ENCODE results near the gene ZBBX. TPM values are rescaled to one million over a fixed set of nuclear protein-coding genes. Genes with fewer than 3 reads are reported as not detected.

ZBBX gene
- total RNA-seq, 8 experiments from 2014 or later: 0.10 to 32.7 (median 3.5) TPM

DNA sequence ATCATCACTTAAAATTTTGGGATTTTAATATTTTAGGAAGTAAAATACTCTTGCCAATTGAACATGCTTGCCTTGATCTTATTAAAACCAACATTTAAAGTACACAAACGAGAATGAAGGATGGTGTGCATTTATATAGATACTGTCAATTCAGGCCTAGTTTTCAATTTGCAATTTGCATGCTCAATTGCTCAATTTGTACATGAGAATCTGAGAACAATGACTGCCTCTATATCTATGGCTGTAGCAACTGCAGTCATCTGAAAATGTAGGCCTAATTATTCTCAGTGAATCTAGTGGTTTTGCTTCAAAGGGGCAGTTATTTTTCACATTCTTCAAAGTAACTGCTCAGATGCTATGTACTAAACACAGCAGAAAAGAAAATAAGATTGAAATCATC, 18.8 kb downstream of the ZBBX start:
- peaks cover 0 to 4% of the 10 kb centered on the region in 2 donors for H3K4me1 ChIP-seq (replicated peaks in 1 of 2)
- H3K27ac ChIP-seq: no peak overlapping the region
- peak in 1 of 8 experiments; percentile 17 for ATAC-seq (replicated peaks in 6 of 8)
- WGBS, 10 experiments: 0 to 88% (median 69%) methylated on average over 1 of the region's 1 CpG; no CpG with 5 or more reads in 2 of the 10 experiments
- no peak overlapping the region for H3K4me3 ChIP-seq
- in situ Hi-C loops (cut with MboI; ENCODE audit: low pct_unique_long_range_greater_than_20kb in 2 of 9, low sequenced_read_pairs in 9 of 9, unreplicated experiment in 9 of 9): loop anchor here in 1 of 9 experiments (25.0 kb wide), 1 partner anchor 1349 kb away; no protein-coding TSS in a partner anchor

DNA sequence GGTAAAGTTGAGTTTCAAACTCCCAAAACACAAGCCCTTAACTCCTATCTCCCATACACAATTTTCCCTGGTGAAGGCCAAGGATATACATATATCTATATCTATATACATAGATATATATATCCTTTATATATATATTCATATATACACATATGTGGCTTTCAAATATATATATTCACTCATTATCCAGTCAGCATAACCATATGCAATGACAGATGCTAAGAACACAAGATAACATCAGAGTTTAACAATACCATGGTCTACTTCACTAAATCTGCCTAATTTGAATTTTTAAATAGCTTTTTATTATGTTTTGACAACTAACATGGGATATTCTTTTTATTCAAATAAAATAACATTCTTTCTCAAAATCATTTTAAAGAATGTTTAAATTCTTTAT, 24.7 kb downstream of the ZBBX start:
- no peaks in the 10 kb centered on the region for H3K4me1 ChIP-seq (replicated peaks in 1 of 2)
- H3K27ac ChIP-seq: no peak overlapping the region
- H3K4me3 ChIP-seq: no peak overlapping the region
- in situ Hi-C loops (cut with MboI; ENCODE audit: low pct_unique_long_range_greater_than_20kb in 2 of 9, low sequenced_read_pairs in 9 of 9, unreplicated experiment in 9 of 9): loop anchor here in 1 of 9 experiments (25.0 kb wide), 1 partner anchor 1343 kb away; no protein-coding TSS in a partner anchor
- no peak for ATAC-seq (replicated peaks in 6 of 8)

DNA sequence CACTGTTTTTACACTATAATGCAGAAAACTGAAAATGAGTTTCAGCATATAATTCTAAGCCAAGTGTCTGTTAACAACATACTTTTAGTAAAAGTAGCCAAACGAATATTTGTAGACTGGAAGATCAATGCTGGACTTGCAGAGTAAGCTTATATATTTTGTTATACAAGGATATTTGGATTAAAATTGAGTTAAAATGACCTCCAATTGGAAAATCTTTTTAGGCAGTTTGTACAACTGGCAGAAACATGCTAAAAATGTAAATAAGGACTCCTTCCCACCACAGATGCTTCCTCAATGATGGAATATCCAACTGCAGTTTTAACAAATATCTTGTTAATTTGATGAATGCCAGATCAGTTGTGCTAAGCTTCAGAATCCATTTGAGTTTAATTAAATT, 25.3 kb downstream of the ZBBX start:
- H3K27ac ChIP-seq: no peak overlapping the region
- 0 to 93% (median 58%) methylated on average over 1 of the region's 1 CpG for WGBS, 10 experiments
- H3K4me1 ChIP-seq (replicated peaks in 1 of 2): no peaks in the 10 kb centered on the region
- no peak for ATAC-seq (replicated peaks in 6 of 8)
- in situ Hi-C loops (cut with MboI; ENCODE audit: low pct_unique_long_range_greater_than_20kb in 2 of 9, low sequenced_read_pairs in 9 of 9, unreplicated experiment in 9 of 9): loop anchor here in 1 of 9 experiments (25.0 kb wide), 1 partner anchor 1342 kb away; no protein-coding TSS in a partner anchor
- H3K4me3 ChIP-seq: no peak overlapping the region

DNA sequence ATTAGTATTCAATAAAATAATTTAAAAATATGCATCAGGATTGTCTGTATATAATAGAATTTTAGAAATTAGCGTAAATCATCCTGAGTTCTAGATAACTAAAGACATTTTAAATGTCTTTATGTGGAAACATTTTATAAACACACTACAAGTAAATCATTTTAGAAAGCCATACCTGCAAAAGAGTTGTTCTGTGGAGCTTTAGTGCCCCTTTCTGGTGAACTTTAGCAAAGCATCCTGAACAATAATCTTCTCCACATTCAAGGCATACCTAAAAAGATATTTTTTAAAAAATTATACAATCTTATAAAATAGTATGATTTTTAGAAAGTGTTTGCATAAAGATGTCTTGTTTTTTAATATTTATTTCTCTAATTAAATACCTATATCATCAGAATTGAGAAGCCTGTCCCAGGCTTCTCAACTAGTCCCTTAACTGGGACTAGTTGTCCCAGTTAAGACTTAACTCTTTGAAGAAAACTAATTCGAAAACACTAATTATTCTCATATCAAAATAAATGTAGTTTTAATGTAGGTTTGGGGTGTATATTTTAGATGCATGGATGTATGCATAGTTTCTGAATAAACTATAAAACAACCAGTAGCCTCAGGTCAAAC, 29.7 kb downstream of the ZBBX start:
- Histone ChIP-seq H3K27ac (no peak overlapping the region), H3K4me1 (replicated peaks in 1 of 2) (no peaks in the 10 kb centered on the region), H3K4me3 (no peak overlapping the region)
- WGBS, 10 experiments: 3 to 43% (median 19%) methylated on average over 1 to 2 of the region's 2 CpGs; no CpG with 5 or more reads in 1 of the 10 experiments
- in situ Hi-C loops (cut with MboI; ENCODE audit: low pct_unique_long_range_greater_than_20kb in 2 of 9, low sequenced_read_pairs in 9 of 9, unreplicated experiment in 9 of 9): loop anchor here in 1 of 9 experiments (25.0 kb wide), 1 partner anchor 1338 kb away; no protein-coding TSS in a partner anchor
- no peak for ATAC-seq (replicated peaks in 6 of 8)

DNA sequence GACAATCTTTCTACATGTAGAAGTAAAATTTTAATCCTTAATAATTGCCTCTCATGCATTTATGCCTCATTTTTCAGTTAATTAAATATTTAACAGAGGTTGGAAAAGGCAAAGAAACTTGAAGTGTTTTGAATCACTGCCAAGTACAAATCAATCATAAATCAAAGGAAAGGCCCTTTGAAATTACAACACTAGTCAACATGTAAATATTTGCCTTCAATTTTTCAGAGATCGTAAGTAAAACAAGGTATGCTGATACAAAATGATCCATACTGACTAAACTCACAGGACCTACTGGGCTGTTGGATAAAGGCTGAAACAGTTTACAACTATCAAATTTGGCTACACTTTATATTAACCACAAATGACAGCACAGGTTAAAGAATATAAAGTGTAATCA, 33.9 kb downstream of the ZBBX start:
- in situ Hi-C loops (cut with MboI; ENCODE audit: low pct_unique_long_range_greater_than_20kb in 2 of 9, low sequenced_read_pairs in 9 of 9, unreplicated experiment in 9 of 9): no loop called here
- Histone ChIP-seq H3K27ac (no peak overlapping the region), H3K4me1 (replicated peaks in 1 of 2) (no peaks in the 10 kb centered on the region), H3K4me3 (no peak overlapping the region)
- 0 to 100% (median 77%) methylated on average over 1 of the region's 1 CpG for WGBS, 10 experiments
- no peak for ATAC-seq (replicated peaks in 6 of 8)

DNA sequence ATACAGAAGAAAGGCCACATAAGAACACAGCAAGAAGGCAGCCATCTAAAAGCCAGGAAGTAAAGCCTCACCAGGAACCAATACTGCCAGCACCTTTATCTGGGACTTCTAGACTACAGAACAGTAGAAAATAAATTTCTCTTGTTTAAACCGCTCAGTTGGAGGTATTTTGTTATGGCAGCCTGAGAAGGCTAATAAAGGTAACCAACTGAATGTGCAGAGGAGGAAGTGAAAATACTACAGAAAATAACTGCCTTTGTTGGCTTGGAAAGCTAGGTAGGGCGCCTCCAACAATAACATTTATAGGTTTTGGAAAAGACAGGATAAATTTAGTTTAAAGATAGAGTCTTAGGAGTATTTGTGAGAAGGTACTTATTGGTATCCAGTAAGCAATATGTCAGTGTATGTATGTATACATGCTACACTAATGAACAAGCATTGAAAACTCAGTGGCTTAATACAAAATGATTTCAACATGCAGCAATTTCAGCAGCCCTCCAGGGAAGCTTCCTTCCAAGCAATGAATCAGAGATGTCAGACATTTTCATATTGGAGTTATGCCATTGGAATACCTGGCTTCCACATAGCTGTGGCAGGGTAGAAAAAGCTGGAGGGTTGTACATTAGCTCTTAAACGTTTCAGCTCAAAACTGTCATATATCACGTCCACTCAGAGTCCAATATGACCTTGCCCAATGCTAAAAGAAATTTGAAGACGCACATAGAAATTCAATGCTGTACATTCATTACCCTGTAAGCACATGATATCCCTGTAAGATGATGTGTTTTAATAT, 48.9 kb downstream of the ZBBX start:
- peak in 5 of 8 experiments; percentile 54 to 97 (median 90) for ATAC-seq (replicated peaks in 6 of 8)
- no peak overlapping the region for H3K4me3 ChIP-seq
- in situ Hi-C loops (cut with MboI; ENCODE audit: low pct_unique_long_range_greater_than_20kb in 2 of 9, low sequenced_read_pairs in 9 of 9, unreplicated experiment in 9 of 9): no loop called here

DNA sequence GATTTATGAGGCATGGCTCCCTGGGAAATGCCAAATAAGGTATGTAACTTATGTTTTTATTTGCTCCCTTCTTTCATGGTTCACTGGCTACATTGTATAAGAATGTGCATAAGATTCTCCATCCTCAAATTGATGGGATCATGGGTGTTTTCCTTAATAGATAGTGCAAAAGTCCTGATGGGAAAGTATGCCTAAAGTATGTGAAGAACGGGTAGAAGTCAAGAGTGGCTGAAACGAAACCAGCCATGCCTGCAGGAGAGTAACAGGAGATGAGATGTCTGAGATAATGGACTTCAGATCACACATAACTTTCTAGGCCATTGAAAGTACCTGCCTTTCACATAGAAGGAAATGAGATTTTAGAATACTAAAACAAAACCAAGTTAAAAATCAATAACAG, 56.5 kb downstream of the ZBBX start:
- peak in 1 of 8 experiments; percentile 75 for ATAC-seq (replicated peaks in 6 of 8)
- in situ Hi-C loops (cut with MboI; ENCODE audit: low pct_unique_long_range_greater_than_20kb in 2 of 9, low sequenced_read_pairs in 9 of 9, unreplicated experiment in 9 of 9): no loop called here
- no peaks in the 10 kb centered on the region for H3K4me1 ChIP-seq (replicated peaks in 1 of 2)
- H3K27ac ChIP-seq: no peak overlapping the region
- no peak overlapping the region for H3K4me3 ChIP-seq
- WGBS, 10 experiments: 0 to 94% (median 52%) methylated on average over 1 to 2 of the region's 2 CpGs; no CpG with 5 or more reads in 2 of the 10 experiments

More for the DNA sequence above, 48.9 kb downstream of the ZBBX start:
- peaks cover 0 to 15% of the 10 kb centered on the region in 2 donors for H3K4me1 ChIP-seq (replicated peaks in 1 of 2)
- peak overlapping the region in 1 of 2 donors; percentile 54 for H3K27ac ChIP-seq
- WGBS, 10 experiments: 3 to 94% (median 67%) methylated on average over 1 to 5 of the region's 5 CpGs

DNA sequence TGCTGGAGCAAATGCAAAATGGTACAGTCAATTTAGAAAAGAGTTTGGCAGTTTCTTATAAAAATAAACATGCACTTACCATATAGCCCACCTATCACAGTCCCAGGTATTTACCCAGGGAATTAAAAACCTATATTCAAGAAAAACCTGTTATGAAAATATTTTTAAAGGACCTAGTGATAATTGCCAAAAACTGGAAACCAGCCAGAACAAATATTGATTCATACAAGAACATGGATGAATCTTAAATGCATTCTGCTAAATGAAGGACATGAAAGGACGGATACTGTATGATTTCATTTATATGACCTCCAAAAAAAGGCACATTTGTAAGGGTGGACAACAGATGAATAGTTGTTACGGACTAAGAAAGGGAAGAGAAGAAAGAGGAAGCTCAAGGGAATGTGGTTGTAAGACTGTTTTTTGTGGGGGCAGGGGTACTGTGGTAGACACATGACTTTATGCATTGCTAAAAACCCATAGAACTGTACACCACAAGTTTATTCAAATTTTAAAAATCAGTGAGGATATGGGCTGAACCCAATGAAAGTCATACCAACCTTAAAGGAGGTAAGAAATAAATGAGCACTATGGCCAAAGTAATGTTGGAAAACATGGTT, 61.0 kb downstream of the ZBBX start:
- in situ Hi-C loops (cut with MboI; ENCODE audit: low pct_unique_long_range_greater_than_20kb in 2 of 9, low sequenced_read_pairs in 9 of 9, unreplicated experiment in 9 of 9): no loop called here
- no peak for ATAC-seq (replicated peaks in 6 of 8)
- H3K27ac ChIP-seq: no peak overlapping the region
- H3K4me1 ChIP-seq (replicated peaks in 1 of 2): no peaks in the 10 kb centered on the region
- WGBS, 10 experiments: 0 to 100% (median 81%) methylated on average over 1 to 2 of the region's 2 CpGs; no CpG with 5 or more reads in 1 of the 10 experiments
- H3K4me3 ChIP-seq: no peak overlapping the region

DNA sequence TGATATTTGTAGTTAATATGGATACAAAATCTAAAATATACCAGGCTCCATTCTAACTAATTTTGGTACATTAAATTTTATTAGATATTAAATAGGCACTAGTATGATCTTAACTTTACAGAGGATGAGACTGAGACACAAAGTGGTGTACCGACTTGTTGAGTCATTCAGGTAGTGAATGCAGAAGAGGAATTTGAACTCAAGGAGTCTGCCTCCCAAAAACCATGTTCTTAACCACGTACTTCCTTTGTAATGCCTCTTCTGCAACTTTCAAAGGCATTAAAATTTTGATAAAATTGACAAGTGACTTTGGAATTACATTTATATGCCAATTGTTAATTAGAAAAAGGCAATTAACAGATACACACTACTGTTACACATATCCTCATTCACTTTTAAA, 61.8 kb downstream of the ZBBX start:
- no peak for ATAC-seq (replicated peaks in 6 of 8)
- Histone ChIP-seq H3K4me3 (no peak overlapping the region), H3K27ac (no peak overlapping the region), H3K4me1 (replicated peaks in 1 of 2) (no peaks in the 10 kb centered on the region)
- in situ Hi-C loops (cut with MboI; ENCODE audit: low pct_unique_long_range_greater_than_20kb in 2 of 9, low sequenced_read_pairs in 9 of 9, unreplicated experiment in 9 of 9): no loop called here
- WGBS, 10 experiments: 0 to 89% (median 71%) methylated on average over 1 to 2 of the region's 2 CpGs; no CpG with 5 or more reads in 1 of the 10 experiments

DNA sequence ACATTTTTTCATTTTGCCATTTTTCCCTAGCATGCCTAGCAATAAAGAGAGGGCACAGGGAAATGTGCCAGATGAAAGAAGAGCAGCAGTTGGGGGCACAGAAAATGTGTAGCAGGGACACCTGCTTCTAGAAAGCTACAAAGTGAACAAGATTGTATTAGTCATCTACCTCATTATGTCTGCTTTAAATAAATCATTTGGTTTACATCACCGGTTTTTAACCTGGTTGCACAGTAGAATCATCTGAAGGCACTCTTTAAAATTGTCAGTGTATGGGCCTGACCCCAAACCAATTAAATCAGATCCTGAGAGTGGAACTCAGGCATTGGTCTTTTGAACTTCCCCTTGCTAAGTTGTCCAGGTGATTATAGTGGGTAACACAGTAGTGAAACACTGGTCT, 73.8 kb downstream of the ZBBX start:
- Histone ChIP-seq H3K4me3 (no peak overlapping the region), H3K27ac (no peak overlapping the region), H3K4me1 (replicated peaks in 1 of 2) (no peaks in the 10 kb centered on the region)
- WGBS, 10 experiments: 0 to 100% (median 100%) methylated on average over 1 of the region's 1 CpG; no CpG with 5 or more reads in 4 of the 10 experiments
- in situ Hi-C loops (cut with MboI; ENCODE audit: low pct_unique_long_range_greater_than_20kb in 2 of 9, low sequenced_read_pairs in 9 of 9, unreplicated experiment in 9 of 9): no loop called here
- ATAC-seq (replicated peaks in 6 of 8): peak in 3 of 8 experiments; percentile 40 to 70 (median 56)

DNA sequence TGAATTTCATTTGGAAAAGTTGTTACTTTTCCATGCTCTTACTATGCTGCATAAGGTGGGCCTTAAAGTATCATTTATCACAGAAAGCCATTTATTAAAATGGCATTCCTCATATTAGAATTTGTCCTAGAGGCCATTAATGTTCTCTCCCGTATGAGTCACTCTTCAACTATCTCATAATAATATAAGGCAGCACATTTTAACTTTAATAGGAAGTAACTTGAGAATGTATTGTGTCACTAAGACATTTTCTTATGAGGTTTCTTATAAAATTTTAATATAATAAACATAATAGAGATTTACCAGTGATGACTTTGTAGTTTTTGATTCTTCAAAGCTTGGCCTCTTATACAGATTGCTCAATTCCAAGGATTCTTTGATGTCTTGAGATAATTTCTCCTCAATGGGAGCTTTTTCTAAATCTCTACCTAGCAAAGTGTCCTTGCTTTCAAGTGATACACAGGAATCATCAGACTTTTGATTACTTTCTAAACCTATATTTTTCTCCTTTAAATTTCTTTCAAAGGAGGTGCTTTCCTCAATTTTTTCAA, 74.7 kb downstream of the ZBBX start:
- 0 to 43% (median 0%) methylated on average over 1 of the region's 1 CpG; no CpG with 5 or more reads in 2 of the 10 experiments for WGBS, 10 experiments
- no peak overlapping the region for H3K27ac ChIP-seq
- no peak for ATAC-seq (replicated peaks in 6 of 8)
- H3K4me1 ChIP-seq (replicated peaks in 1 of 2): no peaks in the 10 kb centered on the region
- in situ Hi-C loops (cut with MboI; ENCODE audit: low pct_unique_long_range_greater_than_20kb in 2 of 9, low sequenced_read_pairs in 9 of 9, unreplicated experiment in 9 of 9): no loop called here
- H3K4me3 ChIP-seq: no peak overlapping the region

DNA sequence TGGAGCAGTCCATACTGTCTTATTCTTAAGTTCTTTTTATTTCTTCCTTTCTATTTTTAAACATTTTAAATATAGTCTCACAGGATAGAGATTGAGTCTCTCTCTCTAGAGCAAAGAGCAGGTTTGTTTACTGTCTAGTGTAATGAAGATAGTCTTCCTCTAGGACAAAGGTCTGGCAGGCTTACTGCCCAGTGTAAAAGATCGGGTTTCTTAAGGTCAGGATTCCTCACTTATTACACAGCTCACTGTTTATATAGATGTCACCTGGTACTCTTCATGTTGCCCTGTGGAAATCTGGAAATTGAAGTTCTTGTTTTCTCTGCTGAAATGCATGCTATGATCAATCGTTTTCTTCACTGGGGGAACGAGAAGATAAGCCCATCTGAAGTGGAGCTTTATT, 76.0 kb downstream of the ZBBX start:
- in situ Hi-C loops (cut with MboI; ENCODE audit: low pct_unique_long_range_greater_than_20kb in 2 of 9, low sequenced_read_pairs in 9 of 9, unreplicated experiment in 9 of 9): no loop called here
- ATAC-seq (replicated peaks in 6 of 8): no peak

DNA sequence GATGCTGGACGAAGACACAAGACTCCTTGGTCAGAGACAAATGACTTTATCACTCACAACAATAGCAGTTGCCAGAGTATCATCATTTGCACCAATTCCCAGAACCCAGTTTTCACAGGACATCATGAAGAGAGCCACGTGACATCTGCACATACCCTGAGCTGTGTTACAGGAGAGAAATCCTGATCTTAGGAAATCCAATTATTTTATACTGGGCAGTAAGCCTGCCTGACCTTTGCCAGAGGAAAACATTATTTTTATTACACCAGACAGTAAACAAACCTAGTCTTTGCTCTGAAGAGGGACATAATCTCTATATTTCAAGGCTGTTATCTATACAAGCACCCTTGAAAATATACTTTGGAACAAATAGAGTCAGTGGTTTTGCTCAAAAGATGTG, 77.4 kb downstream of the ZBBX start:
- in situ Hi-C loops (cut with MboI; ENCODE audit: low pct_unique_long_range_greater_than_20kb in 2 of 9, low sequenced_read_pairs in 9 of 9, unreplicated experiment in 9 of 9): no loop called here
- Histone ChIP-seq H3K27ac (no peak overlapping the region), H3K4me1 (replicated peaks in 1 of 2) (no peaks in the 10 kb centered on the region), H3K4me3 (no peak overlapping the region)
- WGBS, 10 experiments: 0 to 83% (median 63%) methylated on average over 1 to 2 of the region's 2 CpGs; no CpG with 5 or more reads in 2 of the 10 experiments
- ATAC-seq (replicated peaks in 6 of 8): peak in 5 of 8 experiments; percentile 29 to 52 (median 35)

More for the DNA sequence above, 76.0 kb downstream of the ZBBX start:
- Histone ChIP-seq H3K4me3 (no peak overlapping the region), H3K4me1 (replicated peaks in 1 of 2) (no peaks in the 10 kb centered on the region), H3K27ac (no peak overlapping the region)
- WGBS, 10 experiments: 6 to 100% (median 82%) methylated on average over 1 to 3 of the region's 3 CpGs; no CpG with 5 or more reads in 1 of the 10 experiments

All from motor neuron (in vitro differentiated cells).